ENCODE measurements around the gene JPH2.
A peak's percentile ranks its signal among the peaks of the same experiment; 100 is the strongest.

The JPH2 gene

DNA sequence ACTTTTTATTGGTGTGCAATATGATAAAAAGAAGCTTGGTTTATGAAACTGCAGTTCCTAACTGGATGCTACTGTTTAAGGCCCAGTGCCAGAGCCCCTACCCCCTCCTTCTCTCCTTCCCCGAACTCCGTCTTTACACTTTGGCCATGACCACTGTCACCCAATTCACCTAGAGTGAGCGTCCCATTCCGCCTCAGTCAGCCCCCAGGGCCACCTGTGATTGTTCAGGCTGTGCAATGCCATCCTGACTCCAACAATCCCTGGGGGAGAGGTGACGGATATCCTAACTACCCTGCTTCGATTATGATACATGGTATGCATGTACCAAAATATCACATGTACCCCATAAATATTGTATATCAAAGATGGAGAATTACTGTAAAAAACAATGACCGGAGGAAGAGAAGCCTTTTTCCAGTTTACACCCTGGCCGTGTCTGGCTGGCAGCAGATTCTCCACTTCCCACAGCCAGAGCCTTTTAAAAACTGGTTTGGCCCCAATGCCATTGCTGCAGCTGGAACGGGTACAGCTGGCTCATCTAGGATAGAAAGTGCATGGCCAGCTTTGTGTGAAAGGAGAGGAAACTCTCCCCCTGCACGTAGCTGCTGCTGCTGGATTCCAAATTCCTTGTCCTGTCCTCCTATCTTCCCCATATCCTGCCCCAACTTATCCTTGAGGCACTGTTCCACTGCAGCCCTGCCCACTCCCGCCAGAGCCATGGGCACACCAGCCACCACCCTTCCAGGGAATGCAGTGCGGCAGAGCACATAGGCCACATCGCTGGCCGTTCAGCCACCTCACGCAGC lies 99.7 kb downstream of the JPH2 start:
- Histone ChIP-seq H3K4me3 (no peak overlapping the region), H3K27ac (no peak overlapping the region)

GRCh38 chr20:44085616-44086434 lies 101.2 kb downstream of the JPH2 start:
- no peak overlapping the region for H3K27ac ChIP-seq
- no peak overlapping the region for H3K4me3 ChIP-seq

GRCh38 chr20:44084891-44085290 lies 102.1 kb downstream of the JPH2 start:
- Histone ChIP-seq H3K27ac (no peak overlapping the region), H3K4me3 (no peak overlapping the region)

GRCh38 chr20:44084439-44084838 lies 102.5 kb downstream of the JPH2 start:
- H3K4me3 ChIP-seq = no peak overlapping the region
- H3K27ac ChIP-seq = no peak overlapping the region

DNA sequence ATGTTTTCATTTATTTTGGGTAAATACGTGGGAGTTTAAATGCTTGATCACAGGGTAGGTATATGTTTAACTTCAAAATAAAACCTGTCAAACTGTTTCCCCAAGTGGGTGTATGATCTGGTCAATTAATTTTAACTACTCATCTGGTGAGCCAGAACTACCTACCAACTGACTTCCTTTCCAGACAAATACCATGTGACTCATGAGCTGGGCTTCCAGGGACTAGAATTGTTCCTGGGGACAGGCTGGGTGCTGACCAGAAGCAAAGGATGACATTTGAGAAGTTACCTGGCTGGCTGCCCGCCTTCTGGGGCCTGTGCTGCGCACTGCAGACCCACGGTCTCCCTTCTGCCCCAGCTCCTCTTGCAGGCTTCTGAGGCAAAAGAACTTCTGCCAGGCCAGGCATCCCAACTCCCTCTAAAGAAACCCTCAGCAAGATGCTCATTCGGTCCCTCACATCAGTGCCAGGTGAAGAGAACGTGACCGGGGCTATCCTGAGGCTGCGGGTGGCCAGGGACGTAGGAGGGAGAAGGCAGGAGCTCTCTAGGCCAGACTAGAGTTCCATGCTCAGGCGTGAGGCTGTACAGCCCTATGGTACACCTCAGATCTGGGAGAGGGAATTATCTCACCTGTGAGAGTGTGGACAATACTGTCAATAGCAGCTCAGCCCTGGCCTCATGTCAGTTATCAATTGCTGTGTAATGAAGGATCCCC lies 103.6 kb downstream of the JPH2 start:
- H3K4me3 ChIP-seq = no peak overlapping the region
- H3K27ac ChIP-seq = no peak overlapping the region

DNA sequence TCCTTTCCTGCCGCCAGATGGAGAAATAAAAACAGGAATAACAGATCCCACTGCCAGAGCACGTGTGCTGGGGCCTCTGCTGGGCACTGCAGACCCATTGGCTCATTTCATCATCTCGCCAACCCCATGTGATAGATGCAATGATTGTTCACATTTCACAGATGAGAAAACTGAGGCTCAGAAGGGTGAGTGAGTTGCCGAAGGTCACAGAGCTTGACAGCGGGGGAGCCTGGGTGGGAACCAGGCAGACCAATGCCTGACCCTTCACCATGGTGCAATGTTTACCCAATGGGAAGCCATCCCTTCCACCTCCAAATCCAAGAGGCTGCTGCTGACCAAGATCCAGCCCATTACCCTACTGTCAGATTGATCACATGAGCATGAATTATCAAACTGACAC lies 105.1 kb downstream of the JPH2 start:
- Histone ChIP-seq H3K27ac (no peak overlapping the region), H3K4me3 (no peak overlapping the region)

GRCh38 chr20:44081476-44081875 lies 105.5 kb downstream of the JPH2 start:
- Histone ChIP-seq H3K4me3 (no peak overlapping the region), H3K27ac (no peak overlapping the region)

GRCh38 chr20:44080646-44081267 lies 106.2 kb downstream of the JPH2 start:
- no peak overlapping the region for H3K27ac ChIP-seq
- no peak overlapping the region for H3K4me3 ChIP-seq

DNA sequence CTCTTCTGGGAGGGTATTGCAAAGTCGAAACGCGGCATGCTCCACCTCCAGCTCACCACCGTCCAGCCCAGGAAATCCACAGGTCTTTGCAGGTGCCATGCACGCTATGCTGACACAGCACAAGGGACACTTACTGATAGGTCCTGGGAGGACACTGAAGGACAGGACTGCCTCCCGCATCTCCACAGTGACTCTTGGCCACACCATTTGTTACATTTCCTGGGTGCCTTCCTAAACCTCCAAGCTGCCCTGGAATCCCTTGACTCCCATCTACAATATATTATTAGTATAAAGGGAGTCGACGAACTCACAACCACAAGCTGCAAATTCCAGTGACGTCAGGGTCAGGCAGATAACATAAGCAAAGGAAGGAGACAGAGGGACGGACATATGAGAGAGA lies 106.9 kb downstream of the JPH2 start:
- Histone ChIP-seq H3K27ac (no peak overlapping the region), H3K4me3 (no peak overlapping the region)

- no peak overlapping the region for H3K4me3 ChIP-seq
- no peak overlapping the region for H3K27ac ChIP-seq
These were observed 107.7 kb downstream of the JPH2 start for GRCh38 chr20:44079291-44079690.

DNA sequence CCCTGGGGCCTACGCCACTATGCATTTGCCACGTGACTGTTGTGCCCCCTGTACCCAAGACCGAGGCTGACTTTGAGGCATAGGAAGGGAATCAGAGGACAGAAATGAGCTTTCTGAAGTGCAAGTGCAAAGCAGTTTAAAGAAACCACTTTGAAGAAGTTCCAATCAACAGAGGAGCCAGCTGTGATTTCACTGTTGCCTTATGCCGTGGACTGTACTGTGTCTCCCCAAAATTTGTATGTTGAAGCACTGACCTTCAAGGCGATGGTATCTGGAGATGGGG lies 111.1 kb downstream of the JPH2 start:
- Histone ChIP-seq H3K27ac (no peak overlapping the region), H3K4me3 (no peak overlapping the region)

GRCh38 chr20:44075191-44075949 lies 111.6 kb downstream of the JPH2 start:
- Histone ChIP-seq H3K4me3 (no peak overlapping the region), H3K27ac (no peak overlapping the region)

DNA sequence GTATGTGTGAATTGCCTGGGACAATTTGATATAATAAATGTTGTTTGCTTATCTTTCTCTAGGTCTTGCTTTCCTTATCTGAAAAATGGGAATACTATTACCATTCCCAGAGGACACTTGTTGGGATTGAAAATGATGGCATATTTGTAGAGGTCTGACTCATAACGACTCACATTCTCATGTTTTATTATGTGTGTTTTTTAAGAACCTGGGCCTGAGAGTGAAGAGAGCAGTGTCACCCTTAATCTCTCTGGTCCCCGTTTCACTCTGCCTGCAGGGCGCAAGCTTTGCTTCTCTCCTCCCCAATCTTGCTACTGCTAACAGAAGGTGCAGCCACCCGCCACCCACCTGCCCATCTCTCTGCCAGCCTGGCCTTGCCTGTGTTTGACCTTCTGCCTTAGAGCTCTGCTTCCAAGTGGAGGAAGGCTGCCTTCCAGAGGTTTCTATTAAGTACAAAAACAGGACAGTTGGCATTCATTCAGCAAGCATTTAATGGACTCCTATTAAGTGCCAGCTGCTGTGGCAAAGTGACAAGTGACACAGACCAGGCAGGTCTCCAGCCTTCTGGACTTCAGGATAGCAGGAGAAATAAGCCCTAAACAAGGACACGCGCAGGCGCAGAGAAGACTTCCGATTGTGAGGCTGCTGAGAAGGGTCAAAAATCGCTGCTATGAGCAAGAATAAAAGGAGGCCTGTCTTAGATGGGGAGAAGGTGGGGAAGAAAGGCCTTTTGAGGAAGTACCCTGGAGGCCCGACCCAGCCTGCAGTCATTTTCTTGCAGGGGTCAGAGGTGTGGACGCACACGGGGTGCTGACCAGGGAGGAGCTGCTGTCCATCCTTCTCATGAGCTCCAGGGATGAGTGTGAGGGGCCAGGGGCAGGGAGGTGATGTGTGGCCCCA lies 112.5 kb downstream of the JPH2 start:
- Histone ChIP-seq H3K4me3 (no peak overlapping the region), H3K27ac (no peak overlapping the region)

- H3K4me3 ChIP-seq = no peak overlapping the region
- no peak overlapping the region for H3K27ac ChIP-seq
These were observed 113.3 kb downstream of the JPH2 start for GRCh38 chr20:44073675-44074071.

DNA sequence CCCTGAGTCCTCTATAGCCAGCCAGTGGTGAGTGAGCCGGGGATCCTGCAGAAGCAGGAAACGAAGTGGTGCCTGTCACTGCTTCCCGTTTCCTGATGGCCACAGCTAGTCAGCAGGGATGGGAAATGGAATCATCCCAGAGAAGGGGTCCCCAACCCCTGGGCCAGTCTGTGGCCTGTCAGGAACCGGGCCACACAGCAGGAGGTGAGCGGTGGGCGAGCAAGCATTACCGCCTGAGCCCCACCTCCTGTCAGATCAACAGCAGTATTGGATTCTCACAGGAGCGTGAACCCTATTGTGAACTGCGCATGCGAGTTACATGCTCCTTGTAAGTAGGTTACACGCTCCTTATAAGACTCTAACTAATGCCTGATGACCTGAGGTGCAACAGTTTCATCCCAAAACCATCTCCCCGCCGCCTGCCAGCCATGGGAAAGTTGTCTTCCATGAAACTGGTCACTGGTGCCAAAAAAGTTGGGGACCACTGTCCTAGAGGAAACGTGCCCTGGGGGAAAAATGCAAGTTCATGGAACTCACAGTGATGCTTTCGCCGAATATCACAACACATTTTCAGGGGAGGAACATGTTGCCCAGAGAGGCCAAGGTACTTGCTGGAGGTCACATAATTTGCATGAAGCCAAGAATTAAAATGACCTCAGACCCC lies 113.8 kb downstream of the JPH2 start:
- H3K4me3 ChIP-seq = no peak overlapping the region
- no peak overlapping the region for H3K27ac ChIP-seq

- Histone ChIP-seq H3K4me3 (no peak overlapping the region), H3K27ac (no peak overlapping the region)
These were observed 114.6 kb downstream of the JPH2 start for GRCh38 chr20:44072384-44072783.

DNA sequence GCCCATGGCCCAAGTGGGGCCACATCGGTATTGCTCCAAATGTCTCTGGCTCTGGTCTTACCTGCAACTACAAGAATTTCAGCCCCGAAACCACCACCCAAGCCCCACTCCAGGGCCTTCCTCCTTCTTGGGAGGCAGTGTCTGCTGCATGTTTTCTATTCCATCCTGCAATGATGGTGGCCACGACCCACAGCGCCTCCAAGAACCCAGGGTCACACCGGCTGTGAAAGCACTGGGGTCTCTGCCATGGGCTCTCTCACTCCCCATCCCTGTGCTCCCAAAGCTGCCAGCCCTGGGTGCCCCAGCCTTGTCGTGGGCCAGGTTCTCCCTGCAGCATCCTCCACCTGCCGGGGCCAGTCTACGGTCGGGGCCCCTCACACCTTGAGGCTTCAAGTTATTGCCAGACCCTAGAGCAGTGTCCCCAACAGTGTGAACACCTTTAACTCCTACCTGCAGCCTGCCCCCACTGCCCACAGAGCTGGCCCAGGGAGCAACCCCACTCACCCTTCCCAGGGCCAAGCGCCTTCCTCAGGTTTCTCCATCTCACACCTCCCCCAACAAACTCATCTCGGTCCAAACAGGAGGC lies 115.4 kb downstream of the JPH2 start:
- H3K27ac ChIP-seq = peak overlapping the region in 1 of 21 experiments; percentile 78
- no peak overlapping the region for H3K4me3 ChIP-seq

DNA sequence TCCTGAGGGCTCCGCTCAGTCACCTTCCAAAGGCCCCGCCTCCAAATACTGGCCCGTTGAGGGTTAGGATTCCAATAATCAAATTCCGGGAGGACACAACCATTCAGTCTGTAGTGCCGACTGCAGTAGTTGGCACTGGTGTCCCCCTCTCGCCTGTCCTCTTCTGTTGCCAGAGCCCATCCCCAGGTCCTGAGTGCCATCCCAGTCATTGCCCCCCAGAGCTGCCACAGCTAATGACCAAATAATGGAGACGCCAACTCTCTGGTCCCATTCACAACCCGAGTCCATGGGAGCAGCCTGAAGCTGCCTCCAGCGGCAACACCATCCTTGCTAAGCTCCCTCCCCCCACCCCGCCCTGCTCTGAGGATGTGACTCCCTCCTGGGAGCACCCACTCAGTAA lies 115.9 kb downstream of the JPH2 start:
- Histone ChIP-seq H3K4me3 (no peak overlapping the region), H3K27ac (peak overlapping the region in 4 of 21 experiments; percentile 74 to 86 (median 80))

Data from skin epidermis (tissue), 12 donors.